Endothelial cell of umbilical vein (primary cell): ENCODE measurements around the gene OR51I2. TPM values are rescaled to one million over a fixed set of nuclear protein-coding genes. Genes with fewer than 3 reads are reported as not detected.

ENCODE experiments used
- BruUV-seq: library from RNA; stranded (reverse); fragments of 400-500 nt; replicated peaks from 2 replicates; lab custom pipeline; 2021; lab: Mats Ljungman, UMichigan
- CTCF ChIA-PET: fragments of 300-600, 350-600 bp; sonication (Branson Sonifier 250); formaldehyde crosslinking; loops from one replicate; lab custom pipeline; 2021; ENCODE audit warnings: antibody characterized with exemption, inconsistent platforms; lab: Charles Lee
- POLR2A ChIA-PET: fragments of 300-600, 350-600 bp; sonication (Branson Sonifier 250); formaldehyde crosslinking; loops from one replicate; lab custom pipeline; 2021; ENCODE audit warnings: antibody characterized with exemption, inconsistent platforms; lab: Charles Lee
- DNase-seq: peaks from one replicate; pipeline ENCODE4 v3.0.0-alpha.2; 2011; ENCODE audit warnings: low read depth, low spot score
- FAIRE-seq: peaks from 2 replicates; lab custom pipeline; 2011; peaks lifted over from hg19 to GRCh38; lab: Jason Lieb, UNC
- H2AFZ ChIP-seq: 2 replicates; pipeline ENCODE4 v1.6.0; 2012; ENCODE audit warnings: low read depth, low read length, control low read depth, inconsistent platforms
- H3K27ac ChIP-seq: 2 replicates; pipeline ENCODE4 v1.5.1; 2011; ENCODE audit warnings: low read depth, mild to moderate bottlenecking, control low read depth, low read length, moderate library complexity; ENCODE audit not compliant: insufficient read depth
- H3K27me3 ChIP-seq, 2 experiments: 2 replicates each; pipeline versions ENCODE4 v1.6.0 to v1.6.1; 2011; ENCODE audit warnings: low read length in 2 of 2, mixed read lengths in 1 of 2; ENCODE audit not compliant: control insufficient read depth in 2 of 2, insufficient read depth in 2 of 2
- H3K36me3 ChIP-seq, 2 experiments: 2 replicates in 1 of 2; 3 replicates in 1 of 2; pipeline ENCODE4 v1.5.1; 2011; ENCODE audit warnings: low read length in 2 of 2, mild to moderate bottlenecking in 1 of 2, moderate library complexity in 1 of 2; ENCODE audit not compliant: control insufficient read depth in 2 of 2, insufficient read depth in 2 of 2; ENCODE audit errors: extremely low read depth in 1 of 2
- H3K4me1 ChIP-seq: 3 replicates; pipeline ENCODE4 v1.5.1; 2011; ENCODE audit warnings: mild to moderate bottlenecking, low read length; ENCODE audit not compliant: control insufficient read depth, insufficient read depth; ENCODE audit errors: extremely low read depth
- H3K4me2 ChIP-seq: 2 replicates; pipeline ENCODE4 v1.6.1; 2011; ENCODE audit warnings: low read length, control low read depth, mixed read lengths; ENCODE audit not compliant: insufficient read depth
- H3K4me3 ChIP-seq, 3 experiments: fragments of 200-600 bp in 1 of 3; sonication (generic), shearing (Covaris generic) in 1 of 3; replicated peaks in 1 of 3; 2 replicates each; pipeline ENCODE4 v1.5.1; 2011 to 2016; ENCODE audit warnings: control low read depth in 3 of 3, low read length in 3 of 3, mild to moderate bottlenecking in 2 of 3, inconsistent platforms in 1 of 3, low read depth in 1 of 3, moderate library complexity in 1 of 3; ENCODE audit not compliant: insufficient read depth in 1 of 3
- H3K79me2 ChIP-seq: 2 replicates; pipeline ENCODE4 v1.6.0; 2012; ENCODE audit warnings: low read length, inconsistent platforms; ENCODE audit not compliant: control insufficient read depth, insufficient read depth
- H3K9ac ChIP-seq: replicated peaks from 2 replicates; pipeline ENCODE3; 2011; ENCODE audit warnings: low read length, control low read depth; ENCODE audit not compliant: insufficient read depth; ENCODE audit errors: extremely low read depth
- H3K9me1 ChIP-seq: replicated peaks from 3 replicates; pipeline ENCODE4 v1.6.0; 2011; ENCODE audit warnings: mild to moderate bottlenecking, low read length; ENCODE audit not compliant: control insufficient read depth, insufficient read depth; ENCODE audit errors: extremely low read depth
- H3K9me3 ChIP-seq: replicated peaks from 2 replicates; pipeline ENCODE4 v1.5.1; 2012; ENCODE audit warnings: low read length, inconsistent platforms; ENCODE audit not compliant: control insufficient read depth, insufficient read depth
- H4K20me1 ChIP-seq: replicated peaks from 2 replicates; pipeline ENCODE3; 2011; ENCODE audit warnings: mild to moderate bottlenecking, low read length; ENCODE audit not compliant: control insufficient read depth, insufficient read depth; ENCODE audit errors: extremely low read depth
- CTCF ChIP-seq, 2 donors: IDR thresholded peaks; 1 replicate in 1 of 2; 2 replicates in 1 of 2; pipeline ENCODE4 v1.5.1; 2011; ENCODE audit warnings: low read length in 2 of 2, mild to moderate bottlenecking in 2 of 2, moderate library complexity in 2 of 2, control low read depth in 1 of 2, inconsistent platforms in 1 of 2, low read depth in 1 of 2; ENCODE audit not compliant: insufficient read depth in 1 of 2; ENCODE audit errors: extremely low read depth in 1 of 2
- EZH2 ChIP-seq: IDR thresholded peaks from 2 replicates; pipeline ENCODE4 v1.6.1; 2012; ENCODE audit warnings: borderline replicate concordance, low read depth, mild to moderate bottlenecking, moderate library complexity, low read length, inconsistent platforms; ENCODE audit not compliant: severe bottlenecking
- FOS ChIP-seq: IDR thresholded peaks from 2 replicates; pipeline ENCODE4 v1.6.1; 2011; ENCODE audit warnings: mild to moderate bottlenecking, low read length, moderate library complexity, borderline replicate concordance; ENCODE audit not compliant: insufficient read depth
- GATA2 ChIP-seq: IDR thresholded peaks from 2 replicates; pipeline ENCODE4 v1.7.0; 2011; ENCODE audit warnings: low read depth, mild to moderate bottlenecking, moderate library complexity, mixed read lengths, low read length; ENCODE audit not compliant: insufficient read length, insufficient read depth
- JUN ChIP-seq: IDR thresholded peaks from 2 replicates; pipeline ENCODE4 v1.6.1; 2011; ENCODE audit warnings: borderline replicate concordance, low read depth; ENCODE audit not compliant: insufficient read length, insufficient read depth
- MAX ChIP-seq: IDR thresholded peaks from 2 replicates; pipeline ENCODE4 v1.6.1; 2011; ENCODE audit not compliant: insufficient read depth, insufficient read length
- MYC ChIP-seq: IDR thresholded peaks from one replicate; pipeline ENCODE4 v1.6.1; 2011; ENCODE audit warnings: mild to moderate bottlenecking, low read depth, low read length
- POLR2A ChIP-seq: IDR thresholded peaks from 2 replicates; pipeline ENCODE4 v1.6.1; 2012; ENCODE audit warnings: low read depth, mild to moderate bottlenecking, control low read depth, low read length
- POLR2AphosphoS5 ChIP-seq: IDR thresholded peaks from 2 replicates; pipeline ENCODE4 v1.6.1; 2012; ENCODE audit warnings: low read depth, mild to moderate bottlenecking, control low read depth, low read length, moderate library complexity; ENCODE audit not compliant: insufficient read depth
- dilution Hi-C: fragments of 300-500 bp; cut with MboI; formaldehyde crosslinking; loops from one replicate; pipeline ENCODE4 v1.15.0; 2019; ENCODE audit warnings: low sequenced_read_pairs; ENCODE audit not compliant: extremely low pct_ligation_motif_present
- intact Hi-C: fragments of 100-400 bp; cut with micrococcal nuclease; formaldehyde crosslinking; loops from one replicate; pipeline ENCODE4 v1.10.0; 2022
- polyA plus RNA-seq, 4 experiments: library from polyadenylated mRNA; depleted of rRNA in 3 of 4; stranded (reverse) in 3 of 4; unstranded in 1 of 4; fragments of >200 nt; gene quantifications; 2 replicates each; pipeline versions ENCODE4 v1.2.1 to v1.2.3, GENCODE V29; 2011 to 2012; ENCODE audit warnings: missing spikeins in 1 of 4
- total RNA-seq: library from RNA; stranded (reverse); gene quantifications from 2 replicates; pipeline ENCODE4 v1.2.3, GENCODE V29; 2021

OR51I2 gene
- total and polyA plus RNA-seq, 2 donors (not counting 3 experiments of a cell fraction or from before 2014, with no cell fraction given): not detected

GRCh38 chr11:5486421-5486820, 37.3 kb downstream of the OR51I2 start:
- DNase-seq: no peak
- dilution Hi-C loops (no loop called here), intact Hi-C loops (no loop called here)
- POLR2A ChIA-PET: no interaction called here
- FAIRE-seq: no peak
- Histone ChIP-seq H3K4me2 (no peak overlapping the region), H3K9me1 (no peaks in the 10 kb centered on the region), H3K9ac (no peak overlapping the region), H3K27ac (no peak overlapping the region), H4K20me1 (no peaks in the 10 kb centered on the region), H3K4me3 (no peak overlapping the region), H3K36me3 (no peaks in the 10 kb centered on the region), H3K4me1 (no peaks in the 10 kb centered on the region), H2AFZ (no peak overlapping the region), H3K9me3 (no peaks in the 10 kb centered on the region), H3K27me3 (peaks cover 0 to 2% of the 10 kb centered on the region in 2 experiments), H3K79me2 (no peaks in the 10 kb centered on the region)
- CTCF ChIA-PET: interaction anchor here (0.8 to 1.1 kb wide), 2 partner anchors 10 to 226 kb away, joined by 3 to 4 read pairs; no protein-coding TSS in a partner anchor
- BruUV-seq: no TSS peak
- TF ChIP-seq MAX: no peak
- no peak for TF ChIP-seq POLR2A
- no peak for TF ChIP-seq POLR2AphosphoS5
- TF ChIP-seq CTCF (IDR thresholded peaks at IDR 0.05; ENCODE audit: extremely low read depth in 1 of 2, insufficient read depth in 1 of 2, low read depth in 1 of 2, low read length in 2 of 2): no peak
- TF ChIP-seq JUN: no peak
- TF ChIP-seq FOS: no peak
- no peak for TF ChIP-seq MYC
- no peak for TF ChIP-seq GATA2
- TF ChIP-seq EZH2: no peak
